Esophagus squamous epithelium (tissue), 5 donors: ENCODE results near the gene TOX3. TPM values are rescaled to one million over a fixed set of nuclear protein-coding genes. Genes with fewer than 3 reads are reported as not detected.
A peak's percentile ranks its signal among the peaks of the same experiment; 100 is the strongest.

Experiments used
- DNase-seq: peaks from one replicate; lab custom pipeline; 2025; lab: John Stamatoyannopoulos, UW
- H3K27ac ChIP-seq, 4 donors: fragments of 200-600 bp; sonication (generic); one replicate each; pipeline ENCODE4 v1.5.1; 2016 to 2019; ENCODE audit warnings: mild to moderate bottlenecking in 1 of 4
- H3K27me3 ChIP-seq, 4 donors: fragments of 200-600 bp; sonication (generic); 1 replicate in 3 of 4; 2 replicates in 1 of 4; pipeline versions ENCODE4 v1.5.1 to v1.6.0; 2017 to 2021; ENCODE audit warnings: antibody characterized with exemption in 1 of 4
- H3K36me3 ChIP-seq, 3 donors: fragments of 200-600 bp; sonication (generic); one replicate each; pipeline ENCODE4 v1.5.1; 2016 to 2019
- H3K4me1 ChIP-seq, 3 donors: fragments of 200-600 bp; sonication (generic); one replicate each; pipeline ENCODE4 v1.5.1; 2017 to 2019
- H3K4me3 ChIP-seq, 4 donors: fragments of 200-600 bp; sonication (generic); 1 replicate in 3 of 4; 2 replicates in 1 of 4; pipeline ENCODE4 v1.5.1; 2016 to 2019; ENCODE audit warnings: mild to moderate bottlenecking in 2 of 4, moderate library complexity in 1 of 4
- H3K9me3 ChIP-seq, 3 donors: fragments of 200-600 bp; sonication (generic); one replicate each; pipeline ENCODE4 v1.5.1; 2016 to 2019
- CTCF ChIP-seq, 6 experiments: fragments of 450-650 bp in 4 of 6; fragments of 200-600 bp in 2 of 6; sonication (generic) in 2 of 6; IDR thresholded peaks; one replicate each; pipeline ENCODE4 v1.5.1; 2016 to 2019; ENCODE audit warnings: antibody characterized with exemption in 6 of 6, mild to moderate bottlenecking in 4 of 6, moderate library complexity in 4 of 6
- POLR2A ChIP-seq, 4 donors: fragments of 450-650 bp; IDR thresholded peaks; one replicate each; pipeline ENCODE4 v1.6.1; 2017; ENCODE audit warnings: antibody characterized with exemption in 4 of 4, mild to moderate bottlenecking in 4 of 4, moderate library complexity in 3 of 4
- WGBS, 2 donors: methylation state at CpG; one replicate each; pipeline ENCODE4 v1.1.5; 2018; 5-methylcytosine and 5-hydroxymethylcytosine counted together
- intact Hi-C: fragments of 100-400 bp; cut with DNase I; formaldehyde crosslinking; loops from one replicate; pipeline ENCODE4 v1.15.0; 2022
- total RNA-seq, 4 donors: library from RNA; depleted of rRNA; stranded (reverse); fragments of >200 nt; gene quantifications; one replicate each; pipeline ENCODE4 v1.1.0, GENCODE V29; 2016
- donor health status: DM: yes; HTN: yes; CAD: no.

Gene TOX3
- total RNA-seq: 1 to 10 TPM in 1 of 4 donors, under 1 TPM in 2, not detected in 1; 0.09 to 1.1 (median 0.11) TPM

- Histone ChIP-seq H3K27ac (peak within 1 kb of the TSS in 1 of 4 donors; percentile 11), H3K9me3 (no peaks in the 10 kb centered on the region), H3K4me1 (peaks cover 6 to 23% (median 12%) of the 10 kb centered on the region in 3 donors), H3K36me3 (no peaks in the 10 kb centered on the region), H3K4me3 (peak within 1 kb of the TSS; percentile 14 to 64 (median 40)), H3K27me3 (peaks cover 0 to 89% (median 7%) of the 10 kb centered on the region in 4 donors)
- intact Hi-C loops: no loop called here
- WGBS, 2 donors: 6 to 14% methylated on average over 18 to 20 of the region's 83 CpGs
- TF ChIP-seq POLR2A (IDR thresholded peaks at IDR 0.05) (no peak), CTCF (IDR thresholded peaks at IDR 0.05) (no peak)
- DNase-seq: no peak
Observed at GRCh38 chr16:52547004-52547833, at the start of gene TOX3. Gene TOX3 (minus strand): TSS chr16:52547143. CDS start chr16:52546723, 420 bp downstream.

GRCh38 chr16:52592778-52593177 is 45.8 kb upstream of the TOX3 start:
- no peaks in the 10 kb centered on the region for H3K36me3 ChIP-seq
- H3K4me1 ChIP-seq: no peaks in the 10 kb centered on the region
- TF ChIP-seq CTCF (IDR thresholded peaks at IDR 0.05): no peak
- no peak for TF ChIP-seq POLR2A (IDR thresholded peaks at IDR 0.05)
- intact Hi-C loops: no loop called here
- no peaks in the 10 kb centered on the region for H3K9me3 ChIP-seq
- no peak for DNase-seq
- no peak overlapping the region for H3K27ac ChIP-seq
- H3K4me3 ChIP-seq: no peak overlapping the region
- 56 to 67% methylated on average over 2 of the region's 2 CpGs for WGBS, 2 donors
- no peaks in the 10 kb centered on the region for H3K27me3 ChIP-seq

GRCh38 chr16:52591934-52592592 is 45.1 kb upstream of the TOX3 start:
- H3K4me1 ChIP-seq: no peaks in the 10 kb centered on the region
- 29 to 32% methylated on average over 5 of the region's 5 CpGs for WGBS, 2 donors
- H3K27ac ChIP-seq: no peak overlapping the region
- no peak for DNase-seq
- intact Hi-C loops: no loop called here
- no peaks in the 10 kb centered on the region for H3K36me3 ChIP-seq
- H3K27me3 ChIP-seq: no peaks in the 10 kb centered on the region
- H3K4me3 ChIP-seq: no peak overlapping the region
- H3K9me3 ChIP-seq: no peaks in the 10 kb centered on the region
- TF ChIP-seq POLR2A (IDR thresholded peaks at IDR 0.05) (no peak), CTCF (IDR thresholded peaks at IDR 0.05) (no peak)

- WGBS, 2 donors: 62 to 75% methylated on average over 5 of the region's 5 CpGs
- H3K4me3 ChIP-seq: no peak overlapping the region
- DNase-seq: no peak
- intact Hi-C loops: no loop called here
- H3K9me3 ChIP-seq: no peaks in the 10 kb centered on the region
- no peaks in the 10 kb centered on the region for H3K36me3 ChIP-seq
- H3K27ac ChIP-seq: no peak overlapping the region
- no peaks in the 10 kb centered on the region for H3K27me3 ChIP-seq
- H3K4me1 ChIP-seq: no peaks in the 10 kb centered on the region
- TF ChIP-seq POLR2A (IDR thresholded peaks at IDR 0.05) (no peak), CTCF (IDR thresholded peaks at IDR 0.05) (no peak)
Observed at GRCh38 chr16:52591471-52591870, 44.5 kb upstream of the TOX3 start.

GRCh38 chr16:52586159-52586558 is 39.2 kb upstream of the TOX3 start:
- WGBS, 2 donors: 85 to 91% methylated on average over 2 of the region's 2 CpGs
- DNase-seq: no peak
- H3K27ac ChIP-seq: no peak overlapping the region
- no peaks in the 10 kb centered on the region for H3K36me3 ChIP-seq
- no peaks in the 10 kb centered on the region for H3K27me3 ChIP-seq
- no peak overlapping the region for H3K4me3 ChIP-seq
- H3K4me1 ChIP-seq: no peaks in the 10 kb centered on the region
- H3K9me3 ChIP-seq: no peaks in the 10 kb centered on the region
- intact Hi-C loops: no loop called here
- TF ChIP-seq CTCF (IDR thresholded peaks at IDR 0.05) (no peak), POLR2A (IDR thresholded peaks at IDR 0.05) (no peak)
